ENCODE results near the gene PNMA6A. TPM values are rescaled to one million over a fixed set of nuclear protein-coding genes. Genes with fewer than 3 reads are reported as not detected.
A peak's percentile ranks its signal among the peaks of the same experiment; 100 is the strongest.
"Not testable (repeated sequence)": the region's sequence is repeated elsewhere in the genome, so short reads cannot be mapped to it uniquely, and the experiment has no call there.

The PNMA6A gene
- total RNA-seq, 1 donor from 2014 or later = 2.0 TPM

GRCh38 chrX:153102418-153102817, 30.2 kb downstream of the PNMA6A start:
- no peak overlapping the region for H3K9ac ChIP-seq (ENCODE audit: low read length)
- no peaks in the 10 kb centered on the region for H3K79me2 ChIP-seq (ENCODE audit: insufficient read depth, low read length)
- Mint-ChIP-seq H3K27ac (ENCODE audit: unreplicated experiment) (no peak overlapping the region), H3K4me3 (ENCODE audit: unreplicated experiment) (no peak overlapping the region), H3K9me3 (ENCODE audit: unreplicated experiment) (peaks cover 3% of the 10 kb centered on the region), H3K4me1 (ENCODE audit: low read depth, unreplicated experiment) (peaks cover 2% of the 10 kb centered on the region), H3K36me3 (ENCODE audit: low read depth, unreplicated experiment) (no peaks in the 10 kb centered on the region), H3K27me3 (ENCODE audit: low read depth, unreplicated experiment) (peaks cover 2% of the 10 kb centered on the region)
- no peak for DNase-seq (ENCODE audit: low read depth)
- no peak for FAIRE-seq
- H3K9me3 ChIP-seq (ENCODE audit: insufficient read depth, low read depth, low read length) = no peaks in the 10 kb centered on the region
- no peak for TF ChIP-seq EZH2 (IDR thresholded peaks at IDR 0.05; ENCODE audit: insufficient read depth, low read length)
- TF ChIP-seq, protein P1, sequence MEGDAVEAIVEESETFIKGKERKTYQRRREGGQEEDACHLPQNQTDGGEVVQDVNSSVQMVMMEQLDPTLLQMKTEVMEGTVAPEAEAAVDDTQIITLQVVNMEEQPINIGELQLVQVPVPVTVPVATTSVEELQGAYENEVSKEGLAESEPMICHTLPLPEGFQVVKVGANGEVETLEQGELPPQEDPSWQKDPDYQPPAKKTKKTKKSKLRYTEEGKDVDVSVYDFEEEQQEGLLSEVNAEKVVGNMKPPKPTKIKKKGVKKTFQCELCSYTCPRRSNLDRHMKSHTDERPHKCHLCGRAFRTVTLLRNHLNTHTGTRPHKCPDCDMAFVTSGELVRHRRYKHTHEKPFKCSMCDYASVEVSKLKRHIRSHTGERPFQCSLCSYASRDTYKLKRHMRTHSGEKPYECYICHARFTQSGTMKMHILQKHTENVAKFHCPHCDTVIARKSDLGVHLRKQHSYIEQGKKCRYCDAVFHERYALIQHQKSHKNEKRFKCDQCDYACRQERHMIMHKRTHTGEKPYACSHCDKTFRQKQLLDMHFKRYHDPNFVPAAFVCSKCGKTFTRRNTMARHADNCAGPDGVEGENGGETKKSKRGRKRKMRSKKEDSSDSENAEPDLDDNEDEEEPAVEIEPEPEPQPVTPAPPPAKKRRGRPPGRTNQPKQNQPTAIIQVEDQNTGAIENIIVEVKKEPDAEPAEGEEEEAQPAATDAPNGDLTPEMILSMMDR (IDR thresholded peaks at IDR 0.05; ENCODE audit: insufficient read depth, low read depth, low read length) = no peak
- H3K4me3 ChIP-seq (ENCODE audit: insufficient read depth, low read depth, low read length) = no peak overlapping the region
- no peaks in the 10 kb centered on the region for H3K27me3 ChIP-seq (ENCODE audit: insufficient read depth, low read length)
- H3K27ac ChIP-seq (ENCODE audit: low read depth, low read length) = no peak overlapping the region
- no peaks in the 10 kb centered on the region for H3K36me3 ChIP-seq (ENCODE audit: insufficient read depth, low read length)
- H4K20me1 ChIP-seq (ENCODE audit: insufficient read depth, low read length) = no peaks in the 10 kb centered on the region
- H3K4me2 ChIP-seq (ENCODE audit: low read length) = no peak overlapping the region
- no peak overlapping the region for H2AFZ ChIP-seq (ENCODE audit: low read depth, low read length)
- no peaks in the 10 kb centered on the region for H3K4me1 ChIP-seq (ENCODE audit: insufficient read depth, low read length)

DNA sequence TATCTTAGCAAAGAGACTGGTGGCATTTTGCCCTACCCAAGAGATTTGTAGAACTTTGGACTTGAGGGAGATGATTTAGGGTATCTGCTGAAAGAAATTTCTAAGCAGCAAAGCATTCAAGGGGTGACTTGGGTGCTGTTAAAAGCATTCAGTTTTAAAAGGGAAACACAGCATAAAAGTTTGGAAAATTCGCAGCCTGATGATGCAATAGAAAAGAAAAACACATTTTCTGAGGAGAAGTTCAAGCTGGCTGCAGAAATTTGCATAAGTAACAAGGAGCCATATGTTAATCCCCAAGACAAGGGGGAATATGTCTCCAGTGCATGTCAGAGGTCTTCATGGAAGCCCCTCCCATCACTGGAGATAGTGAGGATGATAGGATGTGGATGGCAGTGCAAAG, 32.7 kb downstream of the PNMA6A start:
- H3K27me3 Mint-ChIP-seq (ENCODE audit: low read depth, unreplicated experiment); H3K9me3 ChIP-seq (ENCODE audit: insufficient read depth, low read depth, low read length); H3K36me3 ChIP-seq (ENCODE audit: insufficient read depth, low read length); H3K27ac ChIP-seq (ENCODE audit: low read depth, low read length); H4K20me1 ChIP-seq (ENCODE audit: insufficient read depth, low read length); H3K4me2 ChIP-seq (ENCODE audit: low read length); H3K4me1 ChIP-seq (ENCODE audit: insufficient read depth, low read length); H3K27me3 ChIP-seq (ENCODE audit: insufficient read depth, low read length); H3K4me3 ChIP-seq (ENCODE audit: insufficient read depth, low read depth, low read length); H3K4me1 Mint-ChIP-seq (ENCODE audit: low read depth, unreplicated experiment); H3K4me3 Mint-ChIP-seq (ENCODE audit: unreplicated experiment); H3K27ac Mint-ChIP-seq (ENCODE audit: unreplicated experiment); FAIRE-seq; H3K9me3 Mint-ChIP-seq (ENCODE audit: unreplicated experiment); H3K9ac ChIP-seq (ENCODE audit: low read length); DNase-seq (ENCODE audit: low read depth); H3K36me3 Mint-ChIP-seq (ENCODE audit: low read depth, unreplicated experiment); H2AFZ ChIP-seq (ENCODE audit: low read depth, low read length); H3K79me2 ChIP-seq (ENCODE audit: insufficient read depth, low read length): not testable (repeated sequence)

- H3K4me3 Mint-ChIP-seq (ENCODE audit: unreplicated experiment); H3K9ac ChIP-seq (ENCODE audit: low read length); H4K20me1 ChIP-seq (ENCODE audit: insufficient read depth, low read length); H3K36me3 Mint-ChIP-seq (ENCODE audit: low read depth, unreplicated experiment); H2AFZ ChIP-seq (ENCODE audit: low read depth, low read length); H3K27ac ChIP-seq (ENCODE audit: low read depth, low read length); H3K36me3 ChIP-seq (ENCODE audit: insufficient read depth, low read length); H3K79me2 ChIP-seq (ENCODE audit: insufficient read depth, low read length); H3K9me3 Mint-ChIP-seq (ENCODE audit: unreplicated experiment); H3K9me3 ChIP-seq (ENCODE audit: insufficient read depth, low read depth, low read length); H3K27me3 Mint-ChIP-seq (ENCODE audit: low read depth, unreplicated experiment); H3K27me3 ChIP-seq (ENCODE audit: insufficient read depth, low read length); H3K4me1 ChIP-seq (ENCODE audit: insufficient read depth, low read length); H3K27ac Mint-ChIP-seq (ENCODE audit: unreplicated experiment); DNase-seq (ENCODE audit: low read depth); H3K4me2 ChIP-seq (ENCODE audit: low read length); H3K4me3 ChIP-seq (ENCODE audit: insufficient read depth, low read depth, low read length); H3K4me1 Mint-ChIP-seq (ENCODE audit: low read depth, unreplicated experiment): not testable (repeated sequence)
- FAIRE-seq = peak; percentile 98
Observed at GRCh38 chrX:153106092-153106801, 34.0 kb downstream of the PNMA6A start.

DNA sequence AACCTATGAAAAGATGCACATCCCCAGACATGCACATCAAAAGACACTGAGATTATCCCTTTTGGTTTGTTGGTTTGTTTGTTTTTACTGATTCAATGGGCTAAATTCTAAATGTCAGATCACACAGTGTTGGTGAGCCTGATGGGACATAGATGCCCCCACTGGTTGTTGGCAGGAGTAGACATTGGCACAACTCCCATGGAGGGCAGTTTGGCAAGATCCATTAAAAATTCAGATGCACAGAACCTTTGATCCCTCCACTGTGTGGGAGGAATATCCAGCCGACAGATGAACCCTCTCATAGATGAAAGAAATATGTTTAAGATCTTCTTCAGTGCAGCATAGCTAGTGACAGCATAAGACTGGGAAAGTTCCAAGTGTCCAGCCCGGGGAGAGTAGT, 38.5 kb downstream of the PNMA6A start:
- H3K27ac Mint-ChIP-seq (ENCODE audit: unreplicated experiment); H3K27me3 Mint-ChIP-seq (ENCODE audit: low read depth, unreplicated experiment); DNase-seq (ENCODE audit: low read depth); H3K9me3 Mint-ChIP-seq (ENCODE audit: unreplicated experiment); H4K20me1 ChIP-seq (ENCODE audit: insufficient read depth, low read length); H3K27ac ChIP-seq (ENCODE audit: low read depth, low read length); H3K4me2 ChIP-seq (ENCODE audit: low read length); H3K9ac ChIP-seq (ENCODE audit: low read length); H3K36me3 ChIP-seq (ENCODE audit: insufficient read depth, low read length); H3K4me3 ChIP-seq (ENCODE audit: insufficient read depth, low read depth, low read length); H3K4me1 ChIP-seq (ENCODE audit: insufficient read depth, low read length); H3K4me1 Mint-ChIP-seq (ENCODE audit: low read depth, unreplicated experiment); H3K27me3 ChIP-seq (ENCODE audit: insufficient read depth, low read length); H3K9me3 ChIP-seq (ENCODE audit: insufficient read depth, low read depth, low read length); H3K4me3 Mint-ChIP-seq (ENCODE audit: unreplicated experiment); H2AFZ ChIP-seq (ENCODE audit: low read depth, low read length); H3K36me3 Mint-ChIP-seq (ENCODE audit: low read depth, unreplicated experiment); H3K79me2 ChIP-seq (ENCODE audit: insufficient read depth, low read length): not testable (repeated sequence)
- peak; percentile 56 for FAIRE-seq

DNA sequence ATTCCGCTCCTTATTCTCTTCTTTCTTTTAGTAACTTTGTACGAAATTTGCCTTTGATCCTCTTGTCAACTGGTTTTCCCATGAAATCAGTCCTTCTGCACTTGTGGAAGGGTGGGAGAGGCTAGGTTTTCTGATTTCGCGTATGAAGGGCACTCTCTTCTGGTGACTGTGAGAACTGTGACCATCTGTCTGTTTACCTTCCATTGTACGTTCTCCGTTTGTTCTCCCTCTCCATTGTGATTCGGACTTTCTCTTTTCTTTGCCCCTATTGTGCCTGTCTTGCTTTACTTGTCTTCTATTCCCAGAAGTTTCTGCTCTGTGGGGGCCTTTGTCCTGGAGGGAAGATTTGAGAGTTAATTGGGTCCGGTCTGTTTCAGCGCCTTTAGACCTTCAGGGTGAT, 41.6 kb downstream of the PNMA6A start:
- not testable (repeated sequence) for H3K9ac ChIP-seq (ENCODE audit: low read length); H3K36me3 ChIP-seq (ENCODE audit: insufficient read depth, low read length); H3K4me2 ChIP-seq (ENCODE audit: low read length); H3K4me3 Mint-ChIP-seq (ENCODE audit: unreplicated experiment); H3K27me3 ChIP-seq (ENCODE audit: insufficient read depth, low read length); DNase-seq (ENCODE audit: low read depth); H4K20me1 ChIP-seq (ENCODE audit: insufficient read depth, low read length); H3K27ac Mint-ChIP-seq (ENCODE audit: unreplicated experiment); H3K27me3 Mint-ChIP-seq (ENCODE audit: low read depth, unreplicated experiment); H3K79me2 ChIP-seq (ENCODE audit: insufficient read depth, low read length); H3K36me3 Mint-ChIP-seq (ENCODE audit: low read depth, unreplicated experiment); H3K9me3 ChIP-seq (ENCODE audit: insufficient read depth, low read depth, low read length); H3K4me3 ChIP-seq (ENCODE audit: insufficient read depth, low read depth, low read length); H3K27ac ChIP-seq (ENCODE audit: low read depth, low read length); H2AFZ ChIP-seq (ENCODE audit: low read depth, low read length); H3K9me3 Mint-ChIP-seq (ENCODE audit: unreplicated experiment); H3K4me1 Mint-ChIP-seq (ENCODE audit: low read depth, unreplicated experiment); FAIRE-seq; H3K4me1 ChIP-seq (ENCODE audit: insufficient read depth, low read length)

Data from astrocyte (in vitro differentiated cells and primary cell).